ENCODE measurements around the gene TMPRSS11F. TPM values are rescaled to one million over a fixed set of nuclear protein-coding genes. Genes with fewer than 3 reads are reported as not detected.

The TMPRSS11F gene
- total RNA-seq, 1 donor: not detected

DNA sequence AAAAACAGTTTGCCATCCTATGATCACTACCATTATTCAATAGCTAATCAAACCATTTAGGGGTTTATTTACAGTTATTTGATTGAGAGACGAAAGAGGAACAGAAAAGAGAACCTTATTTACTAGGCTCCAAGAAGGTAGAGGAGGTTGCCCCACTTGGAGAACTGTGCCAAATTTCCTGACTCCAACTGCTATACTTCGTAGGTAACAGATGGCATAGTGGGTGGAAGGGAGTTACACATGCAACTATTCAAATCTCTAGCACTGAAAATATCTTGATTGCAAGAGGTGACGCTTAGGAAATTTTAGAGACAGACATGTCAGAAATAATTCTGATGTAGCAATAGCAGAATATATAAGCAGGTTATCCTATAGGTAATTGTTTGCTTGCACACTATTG is 38.0 kb upstream of the TMPRSS11F start:
- H3K36me3 ChIP-seq (ENCODE audit: insufficient read depth, low read length): no peaks in the 10 kb centered on the region
- no peaks in the 10 kb centered on the region for H3K27me3 ChIP-seq (ENCODE audit: insufficient read depth, low read length)
- H3K9me3 ChIP-seq (ENCODE audit: low read depth, low read length): no peaks in the 10 kb centered on the region
- no peaks in the 10 kb centered on the region for H3K79me2 ChIP-seq (ENCODE audit: insufficient read depth, low read length)
- H3K27ac ChIP-seq (ENCODE audit: low read depth, low read length): no peak overlapping the region
- no peak overlapping the region for H2AFZ ChIP-seq (ENCODE audit: low read length)
- no peak overlapping the region for H3K4me3 ChIP-seq (ENCODE audit: insufficient read depth, low read length)
- no peak for DNase-seq (ENCODE audit: insufficient read length, low spot score, missing footprints)
- no peaks in the 10 kb centered on the region for H3K4me1 ChIP-seq (ENCODE audit: insufficient read depth, low read length)
- no peaks in the 10 kb centered on the region for H4K20me1 ChIP-seq (ENCODE audit: insufficient read depth, low read length)
- TF ChIP-seq, protein P1, sequence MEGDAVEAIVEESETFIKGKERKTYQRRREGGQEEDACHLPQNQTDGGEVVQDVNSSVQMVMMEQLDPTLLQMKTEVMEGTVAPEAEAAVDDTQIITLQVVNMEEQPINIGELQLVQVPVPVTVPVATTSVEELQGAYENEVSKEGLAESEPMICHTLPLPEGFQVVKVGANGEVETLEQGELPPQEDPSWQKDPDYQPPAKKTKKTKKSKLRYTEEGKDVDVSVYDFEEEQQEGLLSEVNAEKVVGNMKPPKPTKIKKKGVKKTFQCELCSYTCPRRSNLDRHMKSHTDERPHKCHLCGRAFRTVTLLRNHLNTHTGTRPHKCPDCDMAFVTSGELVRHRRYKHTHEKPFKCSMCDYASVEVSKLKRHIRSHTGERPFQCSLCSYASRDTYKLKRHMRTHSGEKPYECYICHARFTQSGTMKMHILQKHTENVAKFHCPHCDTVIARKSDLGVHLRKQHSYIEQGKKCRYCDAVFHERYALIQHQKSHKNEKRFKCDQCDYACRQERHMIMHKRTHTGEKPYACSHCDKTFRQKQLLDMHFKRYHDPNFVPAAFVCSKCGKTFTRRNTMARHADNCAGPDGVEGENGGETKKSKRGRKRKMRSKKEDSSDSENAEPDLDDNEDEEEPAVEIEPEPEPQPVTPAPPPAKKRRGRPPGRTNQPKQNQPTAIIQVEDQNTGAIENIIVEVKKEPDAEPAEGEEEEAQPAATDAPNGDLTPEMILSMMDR (IDR thresholded peaks at IDR 0.05; ENCODE audit: extremely low read depth, low read depth, low read length): no peak
- H3K4me2 ChIP-seq (ENCODE audit: insufficient read depth, low read length): no peak overlapping the region

DNA sequence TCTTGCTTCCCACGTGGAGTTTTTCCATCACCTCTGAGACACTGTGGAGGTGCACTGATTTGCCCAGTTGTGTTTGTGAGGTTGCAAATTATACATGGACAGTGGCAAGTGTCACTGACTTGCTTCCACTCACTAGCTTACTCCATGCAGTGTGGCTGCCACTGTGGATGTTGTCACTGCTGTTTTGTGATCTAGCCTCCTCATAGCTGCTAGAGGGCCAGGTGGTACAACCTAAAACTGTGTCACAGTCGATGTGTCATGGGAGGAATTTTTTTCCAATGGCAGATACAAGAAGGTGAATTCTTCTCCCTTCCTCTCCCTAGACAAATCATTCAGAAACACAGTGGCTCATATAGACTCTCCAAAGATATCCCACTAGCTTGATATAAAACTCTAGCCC is 37.5 kb upstream of the TMPRSS11F start:
- DNase-seq (ENCODE audit: insufficient read length, low spot score, missing footprints): no peak
- H3K9me3 ChIP-seq (ENCODE audit: low read depth, low read length): no peaks in the 10 kb centered on the region
- no peak overlapping the region for H2AFZ ChIP-seq (ENCODE audit: low read length)
- no peak overlapping the region for H3K4me3 ChIP-seq (ENCODE audit: insufficient read depth, low read length)
- H3K79me2 ChIP-seq (ENCODE audit: insufficient read depth, low read length): no peaks in the 10 kb centered on the region
- no peak overlapping the region for H3K4me2 ChIP-seq (ENCODE audit: insufficient read depth, low read length)
- H4K20me1 ChIP-seq (ENCODE audit: insufficient read depth, low read length): no peaks in the 10 kb centered on the region
- no peaks in the 10 kb centered on the region for H3K27me3 ChIP-seq (ENCODE audit: insufficient read depth, low read length)
- H3K36me3 ChIP-seq (ENCODE audit: insufficient read depth, low read length): no peaks in the 10 kb centered on the region
- no peaks in the 10 kb centered on the region for H3K4me1 ChIP-seq (ENCODE audit: insufficient read depth, low read length)
- no peak overlapping the region for H3K27ac ChIP-seq (ENCODE audit: low read depth, low read length)
- TF ChIP-seq, protein P1 (IDR thresholded peaks at IDR 0.05; ENCODE audit: extremely low read depth, low read depth, low read length): no peak

DNA sequence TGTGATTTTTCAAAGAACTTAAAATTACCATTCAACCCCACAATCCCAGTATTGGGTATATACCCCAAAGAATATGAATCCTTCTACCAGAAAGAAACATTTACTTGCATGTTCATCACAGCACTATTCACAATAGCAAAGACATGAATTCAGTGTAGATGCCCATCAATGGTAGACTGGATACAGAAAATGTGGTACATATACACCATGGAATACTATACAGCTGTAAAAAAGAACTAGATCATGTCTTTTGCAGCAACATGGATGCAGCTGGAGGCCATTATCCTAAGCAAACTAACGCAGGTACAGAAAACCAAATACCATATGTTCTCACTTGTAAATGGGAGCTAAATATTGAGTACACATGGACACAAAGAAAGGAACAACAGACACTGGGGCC is 34.1 kb upstream of the TMPRSS11F start:
- Histone ChIP-seq H3K27ac (ENCODE audit: low read depth, low read length) (no peak overlapping the region), H3K36me3 (ENCODE audit: insufficient read depth, low read length) (no peaks in the 10 kb centered on the region), H3K9me3 (ENCODE audit: low read depth, low read length) (no peaks in the 10 kb centered on the region), H2AFZ (ENCODE audit: low read length) (no peak overlapping the region), H3K27me3 (ENCODE audit: insufficient read depth, low read length) (no peaks in the 10 kb centered on the region), H3K4me3 (ENCODE audit: insufficient read depth, low read length) (no peak overlapping the region), H3K4me2 (ENCODE audit: insufficient read depth, low read length) (no peak overlapping the region), H3K4me1 (ENCODE audit: insufficient read depth, low read length) (no peaks in the 10 kb centered on the region), H3K79me2 (ENCODE audit: insufficient read depth, low read length) (no peaks in the 10 kb centered on the region), H4K20me1 (ENCODE audit: insufficient read depth, low read length) (no peaks in the 10 kb centered on the region)
- TF ChIP-seq, protein P1 (IDR thresholded peaks at IDR 0.05; ENCODE audit: extremely low read depth, low read depth, low read length): no peak
- DNase-seq (ENCODE audit: insufficient read length, low spot score, missing footprints): no peak

DNA sequence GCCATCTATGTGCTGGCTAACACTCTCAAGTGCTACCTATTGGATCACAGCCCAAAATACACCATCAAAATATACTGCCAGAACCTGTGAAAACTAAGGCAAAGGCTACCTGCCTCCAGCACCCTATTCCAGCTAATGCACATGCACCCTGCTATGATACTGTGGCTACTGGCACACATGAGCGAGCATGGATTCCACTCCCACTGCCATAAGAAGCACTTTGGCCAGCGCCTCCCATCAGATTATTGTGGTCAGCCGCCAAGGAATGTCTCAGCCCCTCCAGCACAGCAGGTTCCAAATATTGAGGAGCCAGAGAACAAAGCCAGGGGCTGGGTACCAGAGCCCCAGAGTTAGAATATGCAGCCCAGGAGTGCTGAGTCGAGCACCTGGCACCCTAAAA is 32.5 kb upstream of the TMPRSS11F start:
- Histone ChIP-seq H3K4me3 (ENCODE audit: insufficient read depth, low read length) (no peak overlapping the region), H4K20me1 (ENCODE audit: insufficient read depth, low read length) (no peaks in the 10 kb centered on the region), H3K79me2 (ENCODE audit: insufficient read depth, low read length) (no peaks in the 10 kb centered on the region), H3K4me1 (ENCODE audit: insufficient read depth, low read length) (no peaks in the 10 kb centered on the region), H3K27me3 (ENCODE audit: insufficient read depth, low read length) (no peaks in the 10 kb centered on the region), H3K4me2 (ENCODE audit: insufficient read depth, low read length) (no peak overlapping the region), H3K36me3 (ENCODE audit: insufficient read depth, low read length) (no peaks in the 10 kb centered on the region), H3K27ac (ENCODE audit: low read depth, low read length) (no peak overlapping the region), H3K9me3 (ENCODE audit: low read depth, low read length) (no peaks in the 10 kb centered on the region), H2AFZ (ENCODE audit: low read length) (no peak overlapping the region)
- DNase-seq (ENCODE audit: insufficient read length, low spot score, missing footprints): no peak
- TF ChIP-seq, protein P1 (IDR thresholded peaks at IDR 0.05; ENCODE audit: extremely low read depth, low read depth, low read length): no peak
